ENCODE results near the gene CCDC88C.

The CCDC88C gene

DNA sequence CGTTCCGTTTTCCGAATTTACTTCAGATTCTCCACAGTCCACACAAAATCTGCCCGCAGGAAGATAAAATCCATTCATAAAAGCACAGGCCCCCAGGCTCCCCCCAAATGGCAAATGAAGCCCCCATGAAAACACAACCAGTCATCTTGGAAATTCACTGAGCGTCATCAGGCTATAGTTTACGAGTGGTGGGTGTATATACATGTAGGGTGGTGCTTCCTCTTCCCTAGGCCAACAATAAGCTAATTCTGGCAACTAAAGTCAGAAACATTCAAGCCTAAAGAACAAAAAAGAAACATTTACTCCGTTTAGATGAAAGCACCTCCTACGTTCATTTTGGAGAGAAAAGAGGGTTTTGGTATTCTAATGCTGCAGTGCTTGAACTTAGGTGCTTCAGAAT is 179.0 kb downstream of the CCDC88C start:
- Histone ChIP-seq H3K9ac (ENCODE audit: low read depth, low read length) (no peak overlapping the region), H4K20me1 (ENCODE audit: insufficient read depth, low read length) (no peaks in the 10 kb centered on the region), H3K4me1 (ENCODE audit: insufficient read depth, low read length) (peaks cover 26% of the 10 kb centered on the region), H3K9me3 (ENCODE audit: insufficient read depth, low read length, severe bottlenecking) (no peaks in the 10 kb centered on the region), H3K4me3 (ENCODE audit: low read depth in 1 of 2, low read length in 2 of 2) (no peak overlapping the region), H3K79me2 (ENCODE audit: insufficient read depth, low read length) (no peaks in the 10 kb centered on the region), H3K27me3 (ENCODE audit: insufficient read depth, low read length, poor library complexity) (no peaks in the 10 kb centered on the region), H2AFZ (ENCODE audit: low read depth, low read length) (no peak overlapping the region), H3K4me2 (ENCODE audit: insufficient read depth, low read length) (no peak overlapping the region), H3K27ac (ENCODE audit: low read length) (no peak overlapping the region), H3K36me3 (ENCODE audit: insufficient read depth, low read length) (no peaks in the 10 kb centered on the region)
- TF ChIP-seq EZH2 (IDR thresholded peaks at IDR 0.05; ENCODE audit: borderline replicate concordance, low read depth, low read length, severe bottlenecking), result no peak
- TF ChIP-seq, protein P1, sequence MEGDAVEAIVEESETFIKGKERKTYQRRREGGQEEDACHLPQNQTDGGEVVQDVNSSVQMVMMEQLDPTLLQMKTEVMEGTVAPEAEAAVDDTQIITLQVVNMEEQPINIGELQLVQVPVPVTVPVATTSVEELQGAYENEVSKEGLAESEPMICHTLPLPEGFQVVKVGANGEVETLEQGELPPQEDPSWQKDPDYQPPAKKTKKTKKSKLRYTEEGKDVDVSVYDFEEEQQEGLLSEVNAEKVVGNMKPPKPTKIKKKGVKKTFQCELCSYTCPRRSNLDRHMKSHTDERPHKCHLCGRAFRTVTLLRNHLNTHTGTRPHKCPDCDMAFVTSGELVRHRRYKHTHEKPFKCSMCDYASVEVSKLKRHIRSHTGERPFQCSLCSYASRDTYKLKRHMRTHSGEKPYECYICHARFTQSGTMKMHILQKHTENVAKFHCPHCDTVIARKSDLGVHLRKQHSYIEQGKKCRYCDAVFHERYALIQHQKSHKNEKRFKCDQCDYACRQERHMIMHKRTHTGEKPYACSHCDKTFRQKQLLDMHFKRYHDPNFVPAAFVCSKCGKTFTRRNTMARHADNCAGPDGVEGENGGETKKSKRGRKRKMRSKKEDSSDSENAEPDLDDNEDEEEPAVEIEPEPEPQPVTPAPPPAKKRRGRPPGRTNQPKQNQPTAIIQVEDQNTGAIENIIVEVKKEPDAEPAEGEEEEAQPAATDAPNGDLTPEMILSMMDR (IDR thresholded peaks at IDR 0.05; ENCODE audit: borderline replicate concordance, extremely low read depth, low read length, poor library complexity, severe bottlenecking), result no peak
- ATAC-seq (ENCODE audit: insufficient read depth, low read depth) (no peak), DNase-seq (no peak)

DNA sequence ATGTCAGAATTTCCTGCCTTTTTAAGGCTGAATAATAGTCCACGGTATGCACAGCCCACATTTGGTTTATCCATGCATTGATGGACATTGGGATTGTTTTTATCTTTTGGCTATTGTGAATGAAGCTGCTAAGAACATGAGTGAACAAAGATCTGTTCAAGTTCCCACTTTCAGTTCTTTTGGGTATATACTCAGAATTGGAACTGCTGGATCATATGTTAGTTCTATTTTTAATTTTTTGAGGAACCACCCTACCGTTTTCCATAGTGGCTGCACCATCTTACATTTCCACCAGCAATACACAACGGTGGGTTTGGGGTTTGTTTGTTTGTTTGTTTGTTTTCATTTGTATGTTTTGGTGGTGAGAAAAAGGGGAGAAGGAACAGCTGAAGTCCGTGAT is 179.5 kb downstream of the CCDC88C start:
- DNase-seq, result no peak
- H3K79me2 ChIP-seq (ENCODE audit: insufficient read depth, low read length), result no peaks in the 10 kb centered on the region
- H3K36me3 ChIP-seq (ENCODE audit: insufficient read depth, low read length), result no peaks in the 10 kb centered on the region
- no peaks in the 10 kb centered on the region for H3K27me3 ChIP-seq (ENCODE audit: insufficient read depth, low read length, poor library complexity)
- H3K9ac ChIP-seq (ENCODE audit: low read depth, low read length), result no peak overlapping the region
- no peak overlapping the region for H3K4me3 ChIP-seq (ENCODE audit: low read depth in 1 of 2, low read length in 2 of 2)
- H3K27ac ChIP-seq (ENCODE audit: low read length), result no peak overlapping the region
- TF ChIP-seq EZH2 (IDR thresholded peaks at IDR 0.05; ENCODE audit: borderline replicate concordance, low read depth, low read length, severe bottlenecking), result no peak
- TF ChIP-seq, protein P1 (IDR thresholded peaks at IDR 0.05; ENCODE audit: borderline replicate concordance, extremely low read depth, low read length, poor library complexity, severe bottlenecking), result no peak
- H3K4me2 ChIP-seq (ENCODE audit: insufficient read depth, low read length), result no peak overlapping the region
- H3K4me1 ChIP-seq (ENCODE audit: insufficient read depth, low read length), result peaks cover 20% of the 10 kb centered on the region
- no peaks in the 10 kb centered on the region for H4K20me1 ChIP-seq (ENCODE audit: insufficient read depth, low read length)
- no peak overlapping the region for H2AFZ ChIP-seq (ENCODE audit: low read depth, low read length)
- ATAC-seq (ENCODE audit: insufficient read depth, low read depth), result no peak
- H3K9me3 ChIP-seq (ENCODE audit: insufficient read depth, low read length, severe bottlenecking), result no peaks in the 10 kb centered on the region

DNA sequence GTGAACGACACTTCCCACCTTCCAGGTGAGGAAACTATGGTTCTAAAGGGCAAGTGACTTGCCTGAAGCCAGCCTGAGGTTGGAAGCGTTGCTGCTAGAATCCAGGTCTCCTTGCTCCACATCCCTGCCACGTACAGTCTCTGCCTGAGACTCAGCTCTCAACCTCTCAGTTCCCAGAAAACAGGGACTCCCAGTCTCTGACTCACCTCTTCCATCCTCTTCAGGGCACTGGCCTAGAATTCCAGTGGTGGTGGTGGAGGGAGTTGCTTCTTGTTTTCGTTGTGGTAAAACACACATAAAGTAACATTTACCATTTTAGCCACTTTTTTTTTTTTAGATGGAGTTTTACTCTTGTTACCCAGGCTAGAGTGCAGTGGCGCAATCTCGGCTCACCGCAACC is 180.4 kb downstream of the CCDC88C start:
- Histone ChIP-seq H3K4me2 (ENCODE audit: insufficient read depth, low read length) (no peak overlapping the region), H3K9ac (ENCODE audit: low read depth, low read length) (no peak overlapping the region)

More for the DNA sequence above, 180.4 kb downstream of the CCDC88C start:
- H3K27ac ChIP-seq (ENCODE audit: low read length), result no peak overlapping the region
- H2AFZ ChIP-seq (ENCODE audit: low read depth, low read length), result no peak overlapping the region
- H3K36me3 ChIP-seq (ENCODE audit: insufficient read depth, low read length), result no peaks in the 10 kb centered on the region
- no peak overlapping the region for H3K4me3 ChIP-seq (ENCODE audit: low read depth in 1 of 2, low read length in 2 of 2)
- H3K27me3 ChIP-seq (ENCODE audit: insufficient read depth, low read length, poor library complexity), result no peaks in the 10 kb centered on the region
- DNase-seq (no peak), ATAC-seq (ENCODE audit: insufficient read depth, low read depth) (no peak)
- H3K4me1 ChIP-seq (ENCODE audit: insufficient read depth, low read length), result peaks cover 13% of the 10 kb centered on the region
- no peak for TF ChIP-seq EZH2 (IDR thresholded peaks at IDR 0.05; ENCODE audit: borderline replicate concordance, low read depth, low read length, severe bottlenecking)
- TF ChIP-seq, protein P1 (IDR thresholded peaks at IDR 0.05; ENCODE audit: borderline replicate concordance, extremely low read depth, low read length, poor library complexity, severe bottlenecking), result no peak
- no peaks in the 10 kb centered on the region for H3K9me3 ChIP-seq (ENCODE audit: insufficient read depth, low read length, severe bottlenecking)
- H4K20me1 ChIP-seq (ENCODE audit: insufficient read depth, low read length), result no peaks in the 10 kb centered on the region
- no peaks in the 10 kb centered on the region for H3K79me2 ChIP-seq (ENCODE audit: insufficient read depth, low read length)

Measured in DND-41 (cell line).